ENCODE results near the gene ASXL1.

Gene ASXL1

DNA sequence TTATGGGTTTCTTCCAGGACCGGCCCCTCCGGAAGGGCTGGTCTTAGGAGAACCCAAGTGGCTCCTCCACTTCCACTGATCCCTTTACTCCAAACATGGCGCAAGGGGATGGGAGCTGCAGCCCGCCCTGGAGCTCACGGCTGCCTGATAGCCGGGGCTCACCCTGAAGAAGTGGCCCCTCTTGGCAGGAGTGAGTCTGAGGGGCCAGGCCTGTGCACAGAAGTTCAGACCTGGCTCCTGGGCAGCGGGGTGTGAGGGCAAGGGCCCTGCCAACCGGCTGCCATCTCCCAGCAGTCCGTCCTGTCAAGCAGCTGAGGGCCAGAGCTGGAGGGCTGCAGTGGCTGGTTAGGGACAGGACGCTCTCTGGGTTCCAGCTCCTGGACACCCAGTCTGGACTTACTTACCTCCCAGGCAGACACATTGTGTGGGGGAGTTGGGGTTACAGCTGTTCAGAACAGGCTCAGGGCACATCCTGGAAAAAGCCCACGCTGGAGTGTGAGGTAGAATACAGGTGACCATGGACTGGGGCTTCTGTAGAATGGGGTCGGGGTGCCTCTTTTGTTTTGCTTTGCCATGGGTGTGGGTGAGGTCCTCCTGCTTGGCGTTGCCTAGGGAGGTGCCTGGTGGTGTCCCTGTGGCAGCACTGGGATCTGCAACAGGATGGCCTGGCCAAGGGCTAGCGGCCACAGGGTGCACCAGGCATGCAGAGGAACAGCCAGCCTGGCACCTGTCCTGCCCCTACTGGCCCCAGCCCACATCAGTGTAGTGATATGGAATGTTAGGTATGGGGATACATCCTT, 88.4 kb downstream of the ASXL1 start:
- Mint-ChIP-seq H3K4me1 (peaks cover 66% of the 10 kb centered on the region), H3K4me3 (peak overlapping the region in 1 of 2 donors; percentile 8), H3K27me3 (no peaks in the 10 kb centered on the region), H3K27ac (peak overlapping the region; percentile 6 to 93), H3K9me3 (no peaks in the 10 kb centered on the region)
- DNase-seq (no peak), ATAC-seq (peak; percentile 4)

DNA sequence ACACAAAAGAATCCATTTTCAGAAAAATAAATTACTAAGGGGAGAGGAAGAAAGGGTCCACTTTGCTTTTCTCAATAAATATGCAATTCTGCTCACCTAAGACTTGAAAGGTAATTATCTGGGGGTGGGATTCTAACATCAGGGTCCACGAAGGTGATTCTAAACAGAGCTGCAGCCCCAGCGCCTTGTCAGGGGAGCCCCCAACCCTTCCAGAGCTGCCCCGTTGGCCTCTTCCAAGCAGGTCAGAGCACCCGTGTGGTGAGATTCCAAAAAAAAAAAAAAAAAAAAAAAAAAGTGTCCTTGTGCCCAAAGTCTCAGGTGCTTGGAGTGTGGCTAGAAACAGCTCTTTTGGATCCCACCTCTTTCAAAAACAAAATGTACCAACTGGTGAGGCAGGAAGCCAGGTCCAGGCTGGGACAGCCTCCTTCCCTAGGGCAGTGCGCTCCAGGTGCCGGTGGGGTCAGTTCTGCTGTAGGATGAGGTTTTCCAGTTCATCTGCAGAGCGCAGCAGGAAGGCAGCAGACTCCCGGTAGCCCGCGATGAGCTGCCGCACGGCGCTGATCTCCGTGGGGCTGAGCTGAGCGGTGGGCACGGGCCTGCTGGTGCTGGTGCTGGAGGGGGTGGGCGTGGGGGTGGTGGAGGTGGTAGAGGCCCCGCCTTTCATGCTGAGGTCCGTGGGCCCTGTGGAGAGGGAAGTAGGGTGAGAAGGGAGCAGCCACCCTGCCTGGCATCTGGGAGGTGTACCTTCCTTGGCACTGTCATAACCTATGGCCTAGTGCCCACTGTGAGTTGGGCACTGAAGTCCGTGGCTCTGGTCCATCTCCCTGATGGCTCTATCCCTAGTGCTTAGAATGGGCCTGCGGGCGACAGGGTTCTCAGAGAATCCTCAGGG, 89.3 kb downstream of the ASXL1 start:
- ATAC-seq: no peak
- no peak for DNase-seq
- Mint-ChIP-seq H3K27ac (peak overlapping the region in 1 of 2 donors; percentile 93), H3K4me1 (peaks cover 70% of the 10 kb centered on the region), H3K4me3 (peak overlapping the region in 1 of 2 donors; percentile 8), H3K9me3 (no peaks in the 10 kb centered on the region), H3K27me3 (no peaks in the 10 kb centered on the region)

DNA sequence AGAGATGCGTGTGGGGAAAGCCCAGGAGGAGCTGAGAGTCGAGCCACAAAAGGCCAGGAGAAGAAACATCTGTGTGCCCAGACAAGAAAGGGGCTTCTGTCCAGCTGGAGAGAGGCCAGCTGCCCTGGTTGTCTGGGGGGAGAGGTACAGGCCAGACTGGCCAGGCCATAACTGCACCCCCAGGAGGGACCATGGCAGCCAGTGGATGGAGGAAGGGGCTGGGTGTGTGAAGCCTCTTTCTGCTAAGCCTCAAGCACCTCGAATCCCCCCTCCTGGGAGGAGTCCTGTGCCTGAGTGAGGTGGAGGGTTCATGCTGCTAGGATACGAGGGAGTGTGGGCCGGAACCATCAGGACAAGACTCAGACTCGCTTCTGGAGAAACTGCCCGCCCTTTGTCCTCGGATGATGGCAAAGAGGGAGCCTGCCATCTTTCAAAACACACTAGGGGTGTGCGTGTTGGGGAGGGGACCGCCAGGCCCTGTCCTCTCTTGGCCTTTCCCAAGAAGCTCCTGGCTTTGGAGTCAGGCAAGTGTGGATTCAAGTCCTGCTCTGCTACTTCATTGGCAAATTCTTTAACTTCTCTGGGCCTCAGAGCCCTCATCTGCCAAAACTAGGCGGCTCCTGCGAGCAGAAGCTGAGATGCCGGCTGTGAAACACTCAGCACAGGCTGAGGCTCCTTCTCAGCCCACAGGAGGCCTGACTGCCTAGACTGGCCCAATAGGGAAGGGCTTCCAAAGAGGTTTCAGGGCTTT, 90.3 kb downstream of the ASXL1 start:
- Mint-ChIP-seq H3K27me3 (no peaks in the 10 kb centered on the region), H3K9me3 (no peaks in the 10 kb centered on the region), H3K4me3 (no peak overlapping the region), H3K4me1 (peaks cover 72% of the 10 kb centered on the region), H3K27ac (peak overlapping the region; percentile 9 to 67)
- DNase-seq: no peak
- no peak for ATAC-seq

DNA sequence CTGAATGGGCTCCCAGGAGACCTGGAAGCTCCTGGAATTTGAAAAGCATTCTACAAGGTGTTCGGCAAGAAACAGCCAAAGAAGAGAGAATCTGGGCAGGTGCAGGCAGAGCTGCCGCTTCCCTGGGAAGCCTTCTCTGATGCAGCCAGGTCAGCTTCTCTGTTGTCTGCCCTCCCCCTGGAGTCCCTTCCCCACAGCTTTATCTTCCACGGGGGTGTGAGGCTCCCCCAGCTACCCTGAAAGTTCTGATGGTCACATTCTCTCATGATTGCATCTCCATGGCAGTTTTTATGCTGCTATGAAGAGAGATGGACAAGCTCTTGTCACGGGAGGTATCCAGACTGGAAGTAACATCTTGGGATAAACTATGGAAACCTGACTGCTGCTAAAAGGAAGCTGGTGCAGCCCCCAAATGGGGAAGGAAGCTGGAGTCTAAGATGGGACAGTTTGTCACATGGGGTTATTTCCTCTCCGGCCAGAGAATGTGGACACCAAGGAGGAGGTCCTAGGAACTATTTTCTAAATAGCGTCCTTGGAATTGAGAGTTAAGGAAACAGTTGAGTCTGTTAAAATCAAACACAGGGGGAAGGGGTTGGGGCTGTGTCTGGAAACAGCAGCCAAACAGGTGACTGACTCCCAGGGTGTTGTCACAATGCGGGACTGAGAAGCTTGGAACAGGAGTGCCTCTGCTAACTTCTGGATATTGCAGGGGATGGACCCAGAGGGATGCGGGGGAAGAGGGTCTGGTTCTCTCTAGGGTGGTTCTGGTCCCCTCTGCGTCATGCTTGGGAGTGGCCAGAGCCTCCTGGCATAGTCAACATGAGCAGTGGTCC, 91.1 kb downstream of the ASXL1 start:
- peaks cover 72% of the 10 kb centered on the region for H3K4me1 Mint-ChIP-seq
- peak overlapping the region; percentile 9 to 19 for H3K27ac Mint-ChIP-seq
- DNase-seq (no peak), ATAC-seq (no peak)
- no peaks in the 10 kb centered on the region for H3K27me3 Mint-ChIP-seq
- no peaks in the 10 kb centered on the region for H3K9me3 Mint-ChIP-seq
- H3K4me3 Mint-ChIP-seq: no peak overlapping the region

DNA sequence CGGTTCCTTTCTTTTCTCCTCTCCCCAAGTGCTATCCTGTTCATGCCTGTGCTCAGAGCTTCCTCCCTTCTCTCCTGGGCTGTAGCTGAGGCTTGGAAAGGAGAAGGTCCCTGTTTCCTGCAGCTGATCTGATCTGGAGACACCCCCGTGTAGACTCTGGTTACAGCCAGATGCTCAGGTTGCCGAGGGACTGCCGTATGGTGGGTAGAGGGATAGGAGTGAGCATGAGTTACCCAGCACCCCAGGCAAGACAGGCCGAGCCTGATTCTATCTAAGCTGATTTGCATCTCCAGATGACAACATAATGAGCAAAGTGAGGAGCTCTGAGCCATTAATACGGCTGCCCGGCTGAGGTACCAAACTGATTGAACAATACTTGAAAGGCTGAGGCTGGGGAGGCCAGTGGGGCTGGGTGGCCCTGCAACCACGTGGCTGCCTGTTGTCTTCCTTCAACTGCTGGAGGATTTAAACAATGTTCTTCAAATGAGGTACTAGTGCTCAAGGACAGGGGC, 91.8 kb downstream of the ASXL1 start:
- DNase-seq: no peak
- no peak overlapping the region for H3K4me3 Mint-ChIP-seq
- H3K4me1 Mint-ChIP-seq: peaks cover 70% of the 10 kb centered on the region
- H3K27ac Mint-ChIP-seq: peak overlapping the region; percentile 13 to 84
- no peaks in the 10 kb centered on the region for H3K27me3 Mint-ChIP-seq
- H3K9me3 Mint-ChIP-seq: no peaks in the 10 kb centered on the region
- ATAC-seq: no peak

DNA sequence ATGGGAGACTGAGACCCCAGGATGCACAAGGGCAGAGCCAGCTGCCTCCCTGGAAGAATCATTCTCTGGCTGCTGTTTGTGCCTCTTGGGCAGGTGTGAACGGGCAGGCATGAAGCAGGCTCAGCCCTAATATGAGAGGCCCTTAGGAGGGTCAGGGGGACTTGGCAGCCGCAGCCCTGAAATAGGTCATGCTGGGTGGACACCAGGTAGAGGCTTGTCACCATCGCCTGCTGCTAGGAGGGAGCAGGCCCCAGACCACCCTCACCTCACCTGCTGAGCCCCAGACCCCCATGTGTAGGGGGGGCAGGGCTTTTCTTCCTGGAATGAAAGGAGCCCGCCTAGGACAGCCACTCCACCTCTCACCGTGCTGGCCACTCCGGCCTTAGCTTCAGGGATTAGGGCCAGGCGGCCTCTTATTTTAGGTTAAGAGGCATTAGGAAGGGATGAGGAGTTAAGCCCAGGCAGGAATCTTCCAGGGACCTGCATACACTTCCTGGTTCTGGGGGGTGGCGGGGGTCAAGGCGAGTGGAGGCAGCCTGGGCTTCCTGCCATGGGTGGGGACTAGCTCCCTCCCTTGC, 92.4 kb downstream of the ASXL1 start:
- Mint-ChIP-seq H3K9me3 (no peaks in the 10 kb centered on the region), H3K27me3 (no peaks in the 10 kb centered on the region), H3K4me1 (peaks cover 69% of the 10 kb centered on the region), H3K27ac (peak overlapping the region in 1 of 2 donors; percentile 84), H3K4me3 (no peak overlapping the region)
- DNase-seq: no peak
- ATAC-seq: no peak

DNA sequence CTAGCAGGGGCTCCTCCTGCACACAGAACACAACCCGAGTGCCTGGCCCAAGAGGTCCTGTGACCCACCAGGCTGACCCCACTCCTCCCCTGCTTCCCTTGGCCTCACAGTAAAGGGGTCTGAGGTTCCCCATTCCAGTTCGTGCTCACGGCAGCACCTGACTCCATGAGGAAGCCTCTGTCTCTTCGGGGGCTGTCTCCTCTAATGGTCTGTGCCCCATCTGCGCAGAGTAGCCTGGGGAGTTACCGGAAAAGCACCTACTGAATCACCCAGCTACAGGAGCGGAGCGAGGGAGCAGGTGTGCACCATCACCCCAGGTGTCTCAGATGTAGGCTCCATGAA, 93.2 kb downstream of the ASXL1 start:
- Mint-ChIP-seq H3K4me3 (no peak overlapping the region), H3K27me3 (no peaks in the 10 kb centered on the region), H3K27ac (peak overlapping the region; percentile 86 to 88), H3K9me3 (no peaks in the 10 kb centered on the region), H3K4me1 (peaks cover 69% of the 10 kb centered on the region)
- no peak for DNase-seq
- no peak for ATAC-seq

DNA sequence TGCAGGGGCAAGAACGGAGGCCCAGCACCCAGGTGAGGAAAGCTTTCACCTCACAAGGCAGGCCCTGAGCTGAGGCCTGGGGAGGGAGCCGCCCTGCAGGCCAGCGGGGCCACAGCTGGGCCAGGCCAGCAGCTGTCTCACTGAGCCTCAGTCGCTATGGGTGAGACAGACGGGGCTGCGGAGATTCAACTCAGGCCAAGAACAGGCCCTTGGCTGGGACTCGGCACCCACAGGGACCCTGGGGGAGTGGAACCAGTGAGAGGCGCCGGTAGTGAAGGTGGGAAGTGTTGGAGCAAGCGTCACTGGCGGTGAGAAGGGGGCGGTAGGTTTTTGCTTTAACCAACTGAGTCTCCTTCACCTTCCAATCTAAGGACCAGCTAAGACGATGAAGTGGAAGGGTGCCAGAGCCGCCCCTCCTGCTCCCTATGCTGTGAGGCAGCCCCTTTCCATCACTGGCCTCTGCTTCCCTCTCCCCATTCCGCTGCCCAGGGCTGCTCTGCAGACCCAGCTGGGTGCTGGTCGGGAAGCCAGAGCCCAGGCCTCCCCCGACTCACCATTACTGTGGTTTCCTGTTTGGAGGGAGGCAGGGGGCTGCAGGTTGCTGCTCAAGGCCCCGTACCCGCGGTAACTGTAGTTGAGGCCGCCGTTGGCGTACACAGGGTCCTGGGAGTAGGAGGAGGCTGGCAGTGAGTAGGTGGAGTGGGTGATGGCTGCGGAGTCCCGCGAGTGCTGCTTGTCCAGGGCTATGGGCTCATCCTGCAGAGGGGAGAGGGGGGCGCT, 93.7 kb downstream of the ASXL1 start:
- no peak for ATAC-seq
- H3K27ac Mint-ChIP-seq: peak overlapping the region; percentile 6 to 88
- no peaks in the 10 kb centered on the region for H3K27me3 Mint-ChIP-seq
- DNase-seq: no peak
- peaks cover 63% of the 10 kb centered on the region for H3K4me1 Mint-ChIP-seq
- H3K4me3 Mint-ChIP-seq: no peak overlapping the region
- H3K9me3 Mint-ChIP-seq: no peaks in the 10 kb centered on the region

DNA sequence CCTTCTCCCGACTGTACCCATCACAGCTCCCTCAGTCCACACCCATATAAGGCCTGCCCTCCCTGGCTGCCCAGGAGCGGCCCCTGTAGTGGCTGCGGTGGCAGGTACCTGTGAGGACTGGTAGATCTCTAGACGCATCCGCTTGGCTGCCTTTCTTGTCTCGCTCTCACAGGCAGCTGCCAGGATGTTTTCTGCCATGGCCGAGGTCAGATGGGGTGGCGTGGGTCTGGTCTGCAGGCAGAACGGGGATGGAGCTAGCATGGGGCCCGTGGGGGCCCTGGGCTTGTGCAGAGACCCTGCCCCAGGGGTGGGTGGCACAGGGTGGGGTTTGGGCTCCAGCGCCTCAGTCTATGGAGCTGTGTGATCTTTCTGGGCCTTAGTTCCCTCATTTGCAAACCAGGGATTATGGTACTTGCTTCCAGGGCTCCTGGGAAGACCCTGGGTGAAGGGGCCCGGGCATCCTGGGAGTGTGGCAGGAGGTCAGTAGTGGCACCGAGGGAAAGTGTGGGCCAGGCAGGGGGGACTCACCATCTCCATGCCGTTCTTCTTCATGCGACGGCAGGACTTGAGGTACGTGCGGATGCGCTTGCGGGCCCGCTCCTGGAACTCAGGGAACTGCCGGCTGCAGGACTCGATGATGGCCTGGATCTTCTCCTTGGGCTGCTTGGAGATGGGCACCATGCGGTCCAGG, 94.8 kb downstream of the ASXL1 start:
- ATAC-seq (no peak), DNase-seq (no peak)
- H3K27me3 Mint-ChIP-seq: no peaks in the 10 kb centered on the region
- H3K27ac Mint-ChIP-seq: peak overlapping the region; percentile 76 to 96
- H3K4me3 Mint-ChIP-seq: peak overlapping the region in 1 of 2 donors; percentile 32
- peaks cover 62% of the 10 kb centered on the region for H3K4me1 Mint-ChIP-seq
- no peaks in the 10 kb centered on the region for H3K9me3 Mint-ChIP-seq

DNA sequence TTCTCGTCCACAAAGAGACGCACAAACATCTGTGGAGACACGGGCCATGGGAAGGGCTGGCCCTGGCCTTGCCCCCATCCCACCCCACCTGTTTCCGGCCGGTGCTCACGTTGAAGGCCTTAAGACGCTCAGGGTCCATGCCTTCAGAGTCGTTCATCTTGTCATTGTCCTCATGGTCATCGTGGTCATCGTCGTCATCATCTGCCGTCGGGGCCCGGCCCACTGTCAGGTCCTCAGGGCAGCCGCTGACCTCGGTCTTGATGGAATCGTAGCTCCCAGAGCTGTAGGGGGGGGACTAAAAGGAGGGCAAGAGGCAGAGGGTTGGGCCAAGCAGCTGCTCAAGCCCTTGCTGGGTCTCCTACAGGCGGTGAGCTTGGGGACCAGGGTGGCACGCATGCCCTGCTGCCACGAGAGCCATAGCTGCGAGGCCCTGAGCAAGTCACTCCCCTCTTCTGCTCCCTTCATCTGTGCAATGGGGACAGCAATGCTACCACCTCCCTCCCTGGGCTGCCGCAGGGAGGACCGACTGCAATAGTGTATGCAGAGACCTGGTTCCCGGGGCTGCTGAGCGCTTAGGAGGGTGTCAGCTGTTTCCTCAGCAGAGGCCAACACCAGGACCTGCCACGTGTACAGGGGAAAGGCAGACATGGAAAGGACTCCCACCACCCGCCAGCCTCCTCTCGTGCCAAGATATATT, 95.5 kb downstream of the ASXL1 start:
- H3K27ac Mint-ChIP-seq: peak overlapping the region in 1 of 2 donors; percentile 96
- H3K9me3 Mint-ChIP-seq: no peaks in the 10 kb centered on the region
- peaks cover 64% of the 10 kb centered on the region for H3K4me1 Mint-ChIP-seq
- DNase-seq: no peak
- no peak for ATAC-seq
- H3K4me3 Mint-ChIP-seq: no peak overlapping the region
- H3K27me3 Mint-ChIP-seq: no peaks in the 10 kb centered on the region

DNA sequence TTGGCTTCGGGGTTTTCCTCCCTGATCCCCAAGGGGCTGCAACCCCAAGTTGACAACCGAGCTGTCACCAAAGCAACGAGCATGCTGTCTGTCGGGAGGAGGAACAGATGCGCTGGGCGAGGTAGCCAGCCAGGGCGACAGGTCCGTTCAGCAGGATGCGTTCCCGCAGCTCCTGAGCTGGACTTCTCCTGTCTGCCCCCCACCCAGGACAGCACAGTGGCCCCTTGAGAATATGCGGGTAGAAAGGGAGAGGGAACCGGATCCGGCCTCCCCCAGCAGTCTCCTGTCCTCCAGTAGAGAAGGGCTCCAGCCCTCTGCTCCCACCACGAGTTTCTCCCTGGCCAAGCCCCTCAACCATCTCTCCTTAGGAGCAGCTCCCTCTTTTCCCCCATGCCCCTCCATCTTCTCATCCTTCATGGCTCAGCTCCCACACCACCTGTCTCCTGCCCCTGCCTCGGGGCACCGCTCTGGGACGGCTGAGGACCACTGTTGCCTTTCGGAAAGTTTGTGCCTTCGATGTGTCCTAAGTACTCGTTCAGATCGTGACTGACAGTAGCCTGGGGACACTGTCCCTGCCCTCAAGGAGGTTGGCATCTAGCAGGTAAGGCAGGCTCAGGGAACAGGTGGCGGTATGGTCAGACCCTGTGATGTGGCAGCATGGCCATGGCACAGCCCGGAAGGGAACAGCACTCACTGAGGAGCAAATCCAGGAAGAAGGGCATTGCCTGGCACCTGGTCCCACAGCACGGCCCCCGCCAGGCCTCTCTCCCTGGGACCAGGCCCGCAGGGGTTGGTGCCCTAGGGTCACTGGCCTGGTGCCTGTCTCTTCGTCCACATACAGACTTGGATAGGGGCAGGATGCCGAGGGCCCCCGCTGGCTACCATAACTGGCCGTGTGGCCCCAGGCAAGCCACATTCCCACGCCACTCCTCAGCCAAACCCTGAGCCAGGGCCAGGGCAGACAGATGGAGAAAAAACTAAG, 96.3 kb downstream of the ASXL1 start:
- Mint-ChIP-seq H3K27ac (peak overlapping the region in 1 of 2 donors; percentile 97), H3K27me3 (no peaks in the 10 kb centered on the region), H3K4me3 (peak overlapping the region in 1 of 2 donors; percentile 9), H3K4me1 (peaks cover 67% of the 10 kb centered on the region), H3K9me3 (no peaks in the 10 kb centered on the region)
- ATAC-seq: no peak
- DNase-seq: no peak

All from stimulated activated naive CD8-positive, alpha-beta T cell treated with anti-CD3 and anti-CD28 coated beads, Interleukin-15, amount 100 ng/mL, for 72 hours (primary cell).